ENCODE data around the gene SAMD4A. TPM values are rescaled to one million over a fixed set of nuclear protein-coding genes. Genes with fewer than 3 reads are reported as not detected.

Gene SAMD4A
- total RNA-seq, 1 donor, result 61.3 TPM

- peak; percentile 73 for DNase-seq (ENCODE audit: low read depth)
- TF ChIP-seq, protein P1, sequence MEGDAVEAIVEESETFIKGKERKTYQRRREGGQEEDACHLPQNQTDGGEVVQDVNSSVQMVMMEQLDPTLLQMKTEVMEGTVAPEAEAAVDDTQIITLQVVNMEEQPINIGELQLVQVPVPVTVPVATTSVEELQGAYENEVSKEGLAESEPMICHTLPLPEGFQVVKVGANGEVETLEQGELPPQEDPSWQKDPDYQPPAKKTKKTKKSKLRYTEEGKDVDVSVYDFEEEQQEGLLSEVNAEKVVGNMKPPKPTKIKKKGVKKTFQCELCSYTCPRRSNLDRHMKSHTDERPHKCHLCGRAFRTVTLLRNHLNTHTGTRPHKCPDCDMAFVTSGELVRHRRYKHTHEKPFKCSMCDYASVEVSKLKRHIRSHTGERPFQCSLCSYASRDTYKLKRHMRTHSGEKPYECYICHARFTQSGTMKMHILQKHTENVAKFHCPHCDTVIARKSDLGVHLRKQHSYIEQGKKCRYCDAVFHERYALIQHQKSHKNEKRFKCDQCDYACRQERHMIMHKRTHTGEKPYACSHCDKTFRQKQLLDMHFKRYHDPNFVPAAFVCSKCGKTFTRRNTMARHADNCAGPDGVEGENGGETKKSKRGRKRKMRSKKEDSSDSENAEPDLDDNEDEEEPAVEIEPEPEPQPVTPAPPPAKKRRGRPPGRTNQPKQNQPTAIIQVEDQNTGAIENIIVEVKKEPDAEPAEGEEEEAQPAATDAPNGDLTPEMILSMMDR (IDR thresholded peaks at IDR 0.05; ENCODE audit: insufficient read depth, low read depth, low read length), result no peak
- peak overlapping the region; percentile 26 for H3K4me3 ChIP-seq (ENCODE audit: low read depth, low read length)
Observed at GRCh38 chr14:54627540-54628363, 60.8 kb downstream of the SAMD4A start.

DNA sequence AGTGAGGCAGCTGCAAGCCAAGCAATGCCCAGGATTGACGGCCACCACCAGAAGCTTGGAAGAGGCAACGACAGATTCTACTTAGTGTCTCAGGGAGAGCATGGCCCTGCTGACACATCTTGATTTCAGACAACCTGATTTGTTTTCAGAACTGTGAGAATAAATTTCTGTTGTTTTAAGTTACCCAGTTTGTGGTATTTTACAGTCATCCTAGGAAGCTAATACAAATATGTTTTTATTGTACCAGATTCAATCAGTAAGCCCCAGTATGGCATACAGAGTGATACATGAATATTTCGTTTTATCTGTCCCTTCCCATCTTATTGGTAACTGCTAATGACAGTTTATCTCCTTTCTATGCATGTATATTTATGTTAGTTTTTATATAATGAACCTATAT lies 62.3 kb downstream of the SAMD4A start:
- TF ChIP-seq, protein P1 (IDR thresholded peaks at IDR 0.05; ENCODE audit: insufficient read depth, low read depth, low read length), result no peak
- H3K4me3 ChIP-seq (ENCODE audit: low read depth, low read length), result no peak overlapping the region
- DNase-seq (ENCODE audit: low read depth), result no peak

DNA sequence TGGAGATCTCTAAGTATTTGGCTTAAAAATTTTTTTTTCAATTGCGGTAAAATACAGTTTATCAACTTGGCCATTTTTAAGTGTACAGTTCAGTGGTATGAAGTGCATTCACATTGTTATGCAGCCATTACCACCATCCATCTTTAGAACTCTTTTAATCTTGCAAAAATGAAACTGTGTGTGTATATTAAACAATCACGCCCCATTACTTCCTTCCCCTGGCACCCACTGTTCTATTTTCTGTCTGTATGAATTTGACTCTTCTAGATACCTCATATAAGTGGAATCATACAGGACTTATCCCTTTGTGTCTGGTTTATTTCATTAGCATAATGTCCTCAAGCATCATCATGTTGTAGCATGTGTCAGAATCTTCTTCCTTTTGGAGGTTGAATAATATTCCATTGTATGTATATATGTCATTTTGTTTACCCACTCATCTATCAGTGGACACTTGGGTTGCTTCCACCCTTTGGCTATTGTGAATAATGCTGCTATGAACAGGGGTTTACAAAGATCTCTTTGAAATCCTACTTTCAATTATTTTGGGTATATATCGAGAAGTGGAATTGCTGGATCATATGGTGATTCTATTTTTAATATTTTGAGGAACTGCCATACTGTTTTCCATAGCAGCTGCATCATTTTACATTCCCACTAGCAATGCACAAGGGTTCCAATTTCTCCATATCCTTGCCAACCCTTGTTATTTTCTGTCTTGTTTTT lies 62.9 kb downstream of the SAMD4A start:
- H3K4me3 ChIP-seq (ENCODE audit: low read depth, low read length), result no peak overlapping the region
- DNase-seq (ENCODE audit: low read depth), result no peak
- TF ChIP-seq, protein P1 (IDR thresholded peaks at IDR 0.05; ENCODE audit: insufficient read depth, low read depth, low read length), result no peak

GRCh38 chr14:54631016-54631415 lies 64.1 kb downstream of the SAMD4A start:
- TF ChIP-seq, protein P1 (IDR thresholded peaks at IDR 0.05; ENCODE audit: insufficient read depth, low read depth, low read length), result no peak
- DNase-seq (ENCODE audit: low read depth), result no peak
- no peak overlapping the region for H3K4me3 ChIP-seq (ENCODE audit: low read depth, low read length)

GRCh38 chr14:54632452-54632851 lies 65.5 kb downstream of the SAMD4A start:
- TF ChIP-seq, protein P1 (IDR thresholded peaks at IDR 0.05; ENCODE audit: insufficient read depth, low read depth, low read length), result no peak
- H3K4me3 ChIP-seq (ENCODE audit: low read depth, low read length), result no peak overlapping the region
- no peak for DNase-seq (ENCODE audit: low read depth)

DNA sequence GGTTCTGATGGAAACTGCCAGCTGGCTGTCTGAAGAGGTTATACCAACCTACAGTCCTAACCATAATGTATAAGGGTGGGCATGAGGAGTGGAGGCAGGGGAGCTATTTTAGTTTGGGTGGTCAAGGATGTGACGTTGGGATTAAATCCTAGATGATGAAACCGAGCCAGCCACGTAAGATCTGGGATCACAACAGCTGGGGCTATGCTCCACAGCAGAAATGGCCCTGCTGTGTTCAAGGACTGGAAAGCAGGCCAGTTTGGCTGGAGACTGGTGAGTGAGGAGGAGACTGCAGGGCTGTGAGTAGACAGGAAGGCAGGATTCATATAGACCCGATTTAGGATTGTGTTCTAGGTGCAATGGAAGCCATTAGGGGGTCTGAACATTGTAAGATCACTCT lies 66.1 kb downstream of the SAMD4A start:
- DNase-seq (ENCODE audit: low read depth), result no peak
- TF ChIP-seq, protein P1 (IDR thresholded peaks at IDR 0.05; ENCODE audit: insufficient read depth, low read depth, low read length), result no peak
- H3K4me3 ChIP-seq (ENCODE audit: low read depth, low read length), result no peak overlapping the region
